Stimulated activated naive CD8-positive, alpha-beta T cell treated with anti-CD3 and anti-CD28 coated beads, Interleukin-15, Interleukin-2, amounts not matched to agents 100 ng/mL and 50 ng/mL, for 24 hours (primary cell): Measurements from ENCODE around the gene OR51I2.

Source experiments
- H3K27ac Mint-ChIP-seq: one replicate; pipeline ENCODE4 v1.8.0; 2021; ENCODE audit warnings: mild to moderate bottlenecking, mixed read lengths
- H3K27me3 Mint-ChIP-seq: one replicate; pipeline ENCODE4 v1.8.0; 2021; ENCODE audit warnings: mixed read lengths
- H3K36me3 Mint-ChIP-seq: one replicate; pipeline ENCODE4 v1.8.0; 2021; ENCODE audit warnings: low read depth, mixed read lengths
- H3K4me1 Mint-ChIP-seq: one replicate; pipeline ENCODE4 v1.8.0; 2021; ENCODE audit warnings: low read depth, mixed read lengths
- H3K4me3 Mint-ChIP-seq: one replicate; pipeline ENCODE4 v1.8.0; 2021; ENCODE audit warnings: mild to moderate bottlenecking, mixed read lengths
- H3K9me3 Mint-ChIP-seq: one replicate; pipeline ENCODE4 v1.8.0; 2021; ENCODE audit warnings: mixed read lengths

OR51I2 gene

DNA sequence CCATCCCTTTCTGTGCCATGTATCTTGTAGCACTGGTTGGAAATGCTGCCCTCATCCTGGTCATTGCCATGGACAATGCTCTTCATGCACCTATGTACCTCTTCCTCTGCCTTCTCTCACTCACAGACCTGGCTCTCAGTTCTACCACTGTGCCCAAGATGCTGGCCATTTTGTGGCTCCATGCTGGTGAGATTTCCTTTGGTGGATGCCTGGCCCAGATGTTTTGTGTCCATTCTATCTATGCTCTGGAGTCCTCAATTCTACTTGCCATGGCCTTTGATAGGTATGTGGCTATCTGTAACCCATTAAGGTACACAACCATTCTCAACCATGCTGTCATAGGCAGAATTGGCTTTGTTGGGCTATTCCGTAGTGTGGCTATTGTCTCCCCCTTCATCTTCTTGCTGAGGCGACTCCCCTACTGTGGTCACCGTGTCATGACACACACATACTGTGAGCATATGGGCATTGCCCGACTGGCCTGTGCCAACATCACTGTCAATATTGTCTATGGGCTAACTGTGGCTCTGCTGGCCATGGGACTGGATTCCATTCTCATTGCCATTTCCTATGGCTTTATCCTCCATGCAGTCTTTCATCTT lies 39.8 kb downstream of the OR51I2 start:
- no peak overlapping the region for H3K27ac Mint-ChIP-seq
- H3K4me3 Mint-ChIP-seq = no peak overlapping the region
- no peaks in the 10 kb centered on the region for H3K36me3 Mint-ChIP-seq
- H3K27me3 Mint-ChIP-seq = peaks cover 1% of the 10 kb centered on the region
- H3K9me3 Mint-ChIP-seq = no peaks in the 10 kb centered on the region
- H3K4me1 Mint-ChIP-seq = peaks cover 8% of the 10 kb centered on the region

DNA sequence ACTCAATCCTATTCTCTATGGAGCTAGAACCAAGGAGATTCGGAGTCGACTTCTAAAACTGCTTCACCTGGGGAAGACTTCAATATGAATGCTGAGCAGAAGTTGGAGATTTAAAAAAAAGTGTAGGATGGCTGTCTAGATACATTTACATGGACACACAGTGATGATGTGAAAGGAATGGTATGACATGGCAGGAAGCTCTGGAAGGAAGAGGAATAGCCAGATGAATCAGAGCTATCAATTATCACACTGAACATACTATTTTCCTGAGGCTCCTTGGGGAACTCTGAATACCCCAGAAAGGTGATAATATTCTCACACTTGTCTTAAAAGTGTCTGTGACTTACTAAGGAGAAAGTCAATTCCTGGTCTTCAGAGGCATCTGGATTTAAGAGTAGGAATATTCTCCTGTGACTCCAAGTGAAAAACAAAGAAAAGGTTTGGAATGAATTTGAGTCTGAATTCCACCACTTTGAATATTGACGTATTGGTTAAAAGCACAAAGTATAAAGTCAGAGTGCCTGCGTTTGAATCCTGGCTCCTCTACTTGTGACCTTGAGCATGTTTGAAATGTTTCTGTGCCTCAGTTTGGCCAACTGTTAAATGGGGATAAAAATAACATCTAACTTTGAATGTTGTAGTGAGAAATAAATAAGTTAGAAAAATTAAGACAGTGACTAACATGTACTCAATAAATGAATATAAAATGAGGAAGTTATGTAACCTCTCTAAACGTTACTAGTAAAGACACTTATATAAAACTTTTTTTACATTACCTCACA lies 40.6 kb downstream of the OR51I2 start:
- no peaks in the 10 kb centered on the region for H3K36me3 Mint-ChIP-seq
- H3K27ac Mint-ChIP-seq = no peak overlapping the region
- peaks cover 8% of the 10 kb centered on the region for H3K4me1 Mint-ChIP-seq
- H3K27me3 Mint-ChIP-seq = peaks cover 3% of the 10 kb centered on the region
- H3K9me3 Mint-ChIP-seq = no peaks in the 10 kb centered on the region
- H3K4me3 Mint-ChIP-seq = no peak overlapping the region

DNA sequence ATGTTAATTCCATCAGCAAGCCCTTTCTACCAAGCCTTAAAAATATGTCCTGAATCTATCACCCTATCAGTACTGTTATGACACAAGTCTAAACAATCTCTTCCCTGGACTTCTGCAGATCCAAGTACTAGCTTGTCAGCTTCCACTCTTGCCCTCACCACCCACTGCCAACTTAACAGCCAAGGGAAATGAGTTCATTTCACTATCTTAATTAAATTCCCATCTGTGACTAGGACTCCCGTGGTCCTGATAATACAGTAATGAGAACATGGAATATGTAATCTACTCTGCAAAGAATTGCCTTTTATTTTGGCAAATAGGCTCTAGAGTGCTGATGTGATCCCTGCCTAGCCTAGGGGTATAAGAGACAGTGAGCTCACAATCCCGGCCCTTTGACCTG lies 50.5 kb downstream of the OR51I2 start:
- Mint-ChIP-seq H3K4me1 (no peaks in the 10 kb centered on the region), H3K27me3 (peaks cover 14% of the 10 kb centered on the region), H3K4me3 (no peak overlapping the region), H3K27ac (no peak overlapping the region), H3K36me3 (no peaks in the 10 kb centered on the region), H3K9me3 (no peaks in the 10 kb centered on the region)

DNA sequence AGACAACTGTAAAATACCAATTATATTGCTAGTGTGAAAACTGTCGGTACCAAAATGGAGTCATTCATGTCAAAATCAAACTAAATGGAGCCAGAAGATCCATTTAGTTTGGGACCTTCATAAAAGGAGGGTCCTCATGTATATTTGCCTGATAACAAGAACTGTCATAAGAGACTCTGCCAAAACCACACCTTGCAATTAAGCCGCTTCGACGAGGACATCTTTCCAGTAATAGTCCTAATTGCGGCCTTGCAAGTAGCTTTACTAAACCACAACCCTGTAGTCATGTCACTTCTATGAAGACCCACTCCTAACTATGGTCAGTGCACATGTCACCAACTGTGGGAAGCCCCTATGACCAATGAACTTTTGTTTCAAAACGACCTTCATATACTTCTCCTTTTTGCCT lies 51.3 kb downstream of the OR51I2 start:
- H3K27ac Mint-ChIP-seq = no peak overlapping the region
- no peaks in the 10 kb centered on the region for H3K4me1 Mint-ChIP-seq
- peaks cover 15% of the 10 kb centered on the region for H3K27me3 Mint-ChIP-seq
- no peaks in the 10 kb centered on the region for H3K36me3 Mint-ChIP-seq
- no peaks in the 10 kb centered on the region for H3K9me3 Mint-ChIP-seq
- H3K4me3 Mint-ChIP-seq = no peak overlapping the region

DNA sequence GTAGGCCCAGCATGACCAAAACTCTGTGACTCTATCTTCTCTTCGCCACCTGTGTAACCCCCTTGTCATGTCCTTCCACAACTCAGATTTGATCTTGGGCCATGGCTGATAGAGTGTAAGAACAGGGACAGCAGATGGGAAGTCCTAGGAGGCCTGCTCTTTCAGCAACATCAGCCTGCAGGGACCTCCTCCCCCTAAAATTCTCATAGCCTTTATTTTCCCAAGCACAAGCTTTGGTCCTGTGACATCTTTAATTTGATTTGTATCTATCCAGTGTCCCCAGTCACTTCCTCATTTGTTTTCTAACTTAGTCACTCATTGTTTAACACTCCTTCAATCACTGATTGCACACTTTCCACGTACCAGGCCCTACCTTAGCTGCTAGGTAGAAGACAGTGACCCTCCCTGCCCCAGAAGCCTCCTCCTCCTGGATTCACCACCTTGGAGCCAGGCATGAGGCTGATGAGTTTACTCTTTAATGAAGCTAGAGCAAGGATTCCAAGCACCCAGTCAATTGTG lies 55.3 kb downstream of the OR51I2 start:
- H3K4me3 Mint-ChIP-seq = no peak overlapping the region
- no peaks in the 10 kb centered on the region for H3K4me1 Mint-ChIP-seq
- H3K27ac Mint-ChIP-seq = no peak overlapping the region
- no peaks in the 10 kb centered on the region for H3K9me3 Mint-ChIP-seq
- no peaks in the 10 kb centered on the region for H3K36me3 Mint-ChIP-seq
- H3K27me3 Mint-ChIP-seq = peaks cover 14% of the 10 kb centered on the region

DNA sequence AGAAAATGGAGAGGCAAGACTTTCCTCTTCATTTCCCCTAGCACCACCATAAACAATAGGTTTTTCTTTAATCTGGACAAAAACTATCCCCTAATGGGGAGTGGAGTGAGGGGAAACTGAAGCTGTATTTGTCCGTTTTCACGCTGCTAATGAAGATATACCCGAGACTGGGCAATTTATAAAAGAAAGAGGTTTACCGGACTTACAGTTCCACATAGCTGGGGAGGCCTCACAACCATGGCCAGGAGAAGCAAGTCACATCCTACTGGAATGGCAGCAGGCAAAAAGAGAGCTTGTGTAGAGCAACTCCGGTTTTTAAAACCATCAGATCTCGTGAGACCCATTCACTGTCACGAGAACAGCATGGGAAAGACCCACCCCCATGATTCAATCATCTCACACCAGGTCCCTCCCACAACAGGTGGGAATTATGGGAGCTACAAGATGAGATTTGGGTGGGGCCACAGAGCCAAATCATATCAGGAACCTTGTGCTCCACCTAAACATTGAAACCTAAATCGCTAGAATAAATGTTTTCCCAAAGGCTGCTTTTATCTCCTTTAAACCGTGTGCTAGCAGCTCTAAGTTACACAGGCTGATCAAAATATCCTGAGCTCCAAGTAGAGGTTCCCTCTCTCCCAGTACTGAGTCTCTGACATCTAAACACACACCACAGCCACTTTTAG lies 56.4 kb downstream of the OR51I2 start:
- Mint-ChIP-seq H3K4me3 (no peak overlapping the region), H3K9me3 (no peaks in the 10 kb centered on the region), H3K4me1 (no peaks in the 10 kb centered on the region), H3K27me3 (peaks cover 16% of the 10 kb centered on the region), H3K36me3 (no peaks in the 10 kb centered on the region), H3K27ac (no peak overlapping the region)
